IPS-18a (cell line): ENCODE measurements around the gene ATP4B.

ENCODE experiments used
- H3K27ac ChIP-seq: one replicate; pipeline ENCODE4 v1.5.1; 2013; ENCODE audit warnings: low read length
- H3K27me3 ChIP-seq: one replicate; pipeline ENCODE4 v1.6.1; 2013; ENCODE audit warnings: mild to moderate bottlenecking, low read length; ENCODE audit not compliant: control insufficient read depth, insufficient read depth
- H3K36me3 ChIP-seq: one replicate; pipeline ENCODE4 v1.6.1; 2013; ENCODE audit warnings: low read depth, low read length; ENCODE audit not compliant: control insufficient read depth
- H3K4me1 ChIP-seq: one replicate; pipeline ENCODE4 v1.6.1; 2013; ENCODE audit warnings: low read depth, low read length; ENCODE audit not compliant: control insufficient read depth
- H3K4me3 ChIP-seq: one replicate; pipeline ENCODE4 v1.5.1; 2013; ENCODE audit warnings: low read length
- H3K9ac ChIP-seq: one replicate; pipeline ENCODE4 v1.6.1; 2013; ENCODE audit warnings: mild to moderate bottlenecking, low read length, moderate library complexity
- H3K9me3 ChIP-seq: one replicate; pipeline ENCODE4 v1.6.1; 2013; ENCODE audit warnings: low read depth, low read length; ENCODE audit not compliant: control insufficient read depth

ATP4B gene

DNA sequence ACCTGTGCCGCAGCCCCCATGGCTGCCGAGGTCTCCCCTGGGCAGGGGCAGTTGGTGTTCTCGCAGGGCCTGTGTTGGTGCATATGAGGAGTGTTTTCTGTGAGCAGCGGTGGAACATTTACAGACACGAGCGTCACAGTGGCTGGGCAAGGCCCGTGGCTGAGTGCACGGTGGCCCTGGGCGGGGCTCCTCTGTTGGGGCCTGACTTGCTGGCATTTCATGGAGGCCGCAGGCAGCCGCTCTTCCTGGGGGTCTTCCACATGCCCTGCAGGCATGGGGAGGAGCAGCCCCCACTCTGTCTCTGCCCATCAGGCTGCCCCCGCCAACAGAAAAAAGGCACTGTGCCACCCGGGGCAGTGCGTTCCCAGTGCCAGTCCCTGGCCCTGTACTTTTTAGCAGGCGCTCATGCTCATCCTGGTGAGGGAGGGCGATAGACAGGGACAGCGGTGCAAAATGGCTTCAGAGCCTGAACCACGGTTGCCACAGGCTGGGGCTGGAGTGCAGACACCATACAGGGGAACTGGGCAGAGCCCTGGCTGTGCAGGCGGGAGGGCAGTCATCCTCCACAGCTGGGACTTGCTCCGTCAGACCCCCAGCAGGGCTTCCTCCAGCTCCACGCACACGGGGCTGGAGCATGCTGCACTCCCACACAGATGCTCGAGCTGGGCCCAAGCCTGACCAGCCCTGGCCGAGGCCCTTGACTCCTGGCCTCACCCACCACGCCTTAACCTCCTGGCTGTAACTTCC is 49.9 kb downstream of the ATP4B start:
- Histone ChIP-seq H3K4me3 (no peak overlapping the region), H3K9ac (no peak overlapping the region), H3K27me3 (no peaks in the 10 kb centered on the region), H3K27ac (no peak overlapping the region), H3K9me3 (no peaks in the 10 kb centered on the region), H3K36me3 (peaks cover 18% of the 10 kb centered on the region), H3K4me1 (no peaks in the 10 kb centered on the region)

DNA sequence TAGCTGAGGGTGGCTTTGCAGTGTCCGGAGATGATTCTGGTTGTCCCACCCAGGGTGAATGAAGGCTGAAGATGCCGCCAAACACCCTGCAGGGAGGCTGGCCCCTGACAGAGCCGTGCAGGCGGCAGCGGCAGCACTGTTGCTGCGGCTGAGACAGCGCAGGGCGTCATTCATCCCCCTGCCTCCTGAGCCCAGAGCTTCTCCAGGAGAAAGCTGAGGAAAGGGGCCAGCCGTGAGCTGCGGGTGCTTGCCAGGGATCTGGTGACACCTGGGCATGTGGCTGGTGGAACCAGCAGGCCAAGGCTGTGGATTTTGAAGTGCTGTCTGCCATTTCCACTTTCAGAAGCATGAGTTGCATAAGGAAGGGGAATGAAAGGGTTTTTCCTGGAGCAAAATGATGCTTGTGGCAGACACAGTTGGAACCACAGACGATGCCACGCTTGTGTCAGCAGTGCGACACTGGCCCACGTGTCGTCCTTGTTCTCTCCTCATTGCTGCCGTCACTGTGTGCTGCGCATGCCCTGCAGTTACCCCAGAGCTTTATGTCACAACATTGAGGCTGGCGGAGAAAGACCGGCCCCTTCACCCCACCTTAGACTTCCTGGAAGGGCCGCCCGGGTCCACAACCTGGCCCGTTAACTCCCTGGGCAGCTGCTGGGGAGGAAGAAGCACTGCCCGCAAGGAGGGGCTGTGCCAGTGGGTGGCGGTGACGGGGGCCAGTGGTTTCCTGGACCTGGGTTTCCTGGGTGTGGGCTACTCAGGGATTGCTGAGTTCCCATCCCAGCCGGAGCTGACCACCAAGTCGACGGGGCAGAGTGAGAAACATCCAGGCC is 50.7 kb downstream of the ATP4B start:
- Histone ChIP-seq H3K36me3 (peaks cover 16% of the 10 kb centered on the region), H3K9me3 (no peaks in the 10 kb centered on the region), H3K27ac (no peak overlapping the region), H3K9ac (no peak overlapping the region), H3K27me3 (no peaks in the 10 kb centered on the region), H3K4me3 (no peak overlapping the region), H3K4me1 (peaks cover 4% of the 10 kb centered on the region)

DNA sequence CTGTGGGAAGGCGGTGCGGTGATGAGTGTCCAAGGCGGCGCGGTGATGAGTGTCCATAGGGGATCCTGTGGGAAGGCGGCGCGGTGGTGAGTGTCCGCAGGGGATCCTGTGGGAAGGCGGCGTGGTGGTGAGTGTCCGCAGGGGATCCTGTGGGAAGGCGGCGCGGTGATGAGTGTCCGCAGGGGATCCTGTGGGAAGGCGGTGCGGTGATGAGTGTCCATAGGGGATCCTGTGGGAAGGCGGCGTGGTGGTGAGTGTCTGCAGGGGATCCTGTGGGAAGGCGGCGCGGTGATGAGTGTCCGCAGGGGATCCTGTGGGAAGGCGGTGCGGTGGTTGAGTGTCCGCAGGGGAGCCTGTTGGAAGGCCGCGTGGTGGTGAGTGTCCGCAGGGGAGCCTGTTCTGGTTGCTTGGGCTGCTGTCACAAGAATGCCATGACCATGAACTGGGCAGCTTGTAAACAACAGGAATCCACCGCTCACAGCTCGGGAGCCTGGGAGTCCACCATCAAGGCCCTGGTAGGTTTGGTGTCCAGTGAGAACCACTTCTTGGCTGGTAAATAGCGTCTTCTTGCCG is 52.0 kb downstream of the ATP4B start:
- Histone ChIP-seq H3K27ac (no peak overlapping the region), H3K9ac (no peak overlapping the region), H3K4me3 (no peak overlapping the region), H3K36me3 (peaks cover 5% of the 10 kb centered on the region), H3K9me3 (no peaks in the 10 kb centered on the region), H3K4me1 (peaks cover 4% of the 10 kb centered on the region), H3K27me3 (no peaks in the 10 kb centered on the region)

DNA sequence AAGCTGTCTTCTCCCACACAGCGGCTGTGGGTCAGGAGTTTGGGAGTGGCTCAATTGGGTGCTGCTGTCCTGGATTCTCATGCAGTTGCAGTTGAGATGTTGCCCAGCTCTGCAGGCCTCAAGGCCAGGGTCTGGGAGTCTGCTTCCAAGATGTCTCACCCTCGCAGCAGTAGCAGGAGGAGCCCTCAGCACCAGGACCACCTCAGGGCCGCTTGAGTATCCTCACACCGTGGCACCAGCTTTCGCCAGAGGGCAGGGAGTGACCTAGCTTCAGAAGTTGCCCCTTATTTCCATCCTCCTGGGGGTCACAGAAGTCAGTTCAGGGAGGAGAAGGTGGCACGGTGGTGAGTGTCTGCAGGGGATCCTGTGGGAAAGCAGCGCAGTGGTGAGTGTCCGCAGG is 52.5 kb downstream of the ATP4B start:
- H3K36me3 ChIP-seq, result peaks cover 5% of the 10 kb centered on the region
- H3K4me1 ChIP-seq, result peaks cover 4% of the 10 kb centered on the region

DNA sequence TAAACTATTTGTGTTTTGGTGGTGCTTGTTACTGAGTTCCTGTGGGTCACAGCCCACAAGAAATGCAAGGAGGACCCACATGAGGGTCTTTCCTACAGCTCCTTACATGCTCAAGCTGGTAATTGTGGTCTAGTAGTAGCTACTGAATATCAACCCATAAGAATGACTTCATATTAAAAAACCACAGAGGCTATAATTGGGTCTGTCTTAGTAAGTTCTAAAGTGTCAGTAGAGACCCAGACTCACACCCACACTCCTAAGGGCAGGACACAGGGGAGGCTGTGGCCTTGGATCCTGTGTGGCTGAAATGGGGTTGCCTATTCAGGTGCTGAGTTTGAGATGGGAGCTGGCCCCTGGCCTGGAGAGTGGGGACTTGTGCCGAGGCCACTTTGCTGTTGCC is 53.8 kb downstream of the ATP4B start:
- H3K9me3 ChIP-seq, result no peaks in the 10 kb centered on the region
- H3K27me3 ChIP-seq, result no peaks in the 10 kb centered on the region
- H3K36me3 ChIP-seq, result peaks cover 9% of the 10 kb centered on the region
- H3K9ac ChIP-seq, result no peak overlapping the region
- no peak overlapping the region for H3K27ac ChIP-seq
- H3K4me1 ChIP-seq, result peaks cover 4% of the 10 kb centered on the region
- no peak overlapping the region for H3K4me3 ChIP-seq

More for the DNA sequence above, 52.5 kb downstream of the ATP4B start:
- Histone ChIP-seq H3K27ac (no peak overlapping the region), H3K27me3 (no peaks in the 10 kb centered on the region), H3K9me3 (no peaks in the 10 kb centered on the region), H3K4me3 (no peak overlapping the region), H3K9ac (no peak overlapping the region)

DNA sequence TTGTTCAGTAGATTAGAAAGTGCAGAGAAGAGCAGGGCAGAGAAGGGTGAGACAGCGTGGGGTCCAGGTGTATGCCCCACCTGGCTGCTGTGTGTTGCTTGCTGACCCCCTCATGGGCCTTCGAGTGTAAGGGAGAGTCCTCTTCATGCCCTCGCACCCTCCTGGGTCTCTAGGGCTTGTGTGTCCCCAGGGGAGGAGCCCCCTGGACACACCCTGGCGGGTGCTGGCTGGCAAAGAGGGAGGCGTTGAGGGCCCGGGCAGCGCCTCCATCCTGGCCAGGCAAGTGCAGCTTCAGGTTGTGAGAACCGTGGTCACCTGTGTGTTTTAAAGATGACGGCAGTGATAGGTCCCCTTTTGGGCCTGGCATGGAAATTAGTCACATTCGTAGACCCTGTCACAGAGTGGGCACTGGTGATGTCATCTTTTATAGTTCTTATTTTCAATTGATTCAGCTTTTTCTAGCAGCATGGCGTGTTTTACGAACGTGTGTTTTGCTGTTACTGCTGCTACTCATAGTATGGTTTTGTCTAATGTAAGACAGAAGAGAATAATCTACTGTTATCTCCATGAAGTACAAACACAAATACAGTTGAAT is 54.8 kb downstream of the ATP4B start:
- no peak overlapping the region for H3K27ac ChIP-seq
- H3K4me3 ChIP-seq, result no peak overlapping the region
- H3K27me3 ChIP-seq, result no peaks in the 10 kb centered on the region
- H3K4me1 ChIP-seq, result peaks cover 4% of the 10 kb centered on the region
- H3K36me3 ChIP-seq, result peaks cover 9% of the 10 kb centered on the region
- no peaks in the 10 kb centered on the region for H3K9me3 ChIP-seq
- H3K9ac ChIP-seq, result no peak overlapping the region

DNA sequence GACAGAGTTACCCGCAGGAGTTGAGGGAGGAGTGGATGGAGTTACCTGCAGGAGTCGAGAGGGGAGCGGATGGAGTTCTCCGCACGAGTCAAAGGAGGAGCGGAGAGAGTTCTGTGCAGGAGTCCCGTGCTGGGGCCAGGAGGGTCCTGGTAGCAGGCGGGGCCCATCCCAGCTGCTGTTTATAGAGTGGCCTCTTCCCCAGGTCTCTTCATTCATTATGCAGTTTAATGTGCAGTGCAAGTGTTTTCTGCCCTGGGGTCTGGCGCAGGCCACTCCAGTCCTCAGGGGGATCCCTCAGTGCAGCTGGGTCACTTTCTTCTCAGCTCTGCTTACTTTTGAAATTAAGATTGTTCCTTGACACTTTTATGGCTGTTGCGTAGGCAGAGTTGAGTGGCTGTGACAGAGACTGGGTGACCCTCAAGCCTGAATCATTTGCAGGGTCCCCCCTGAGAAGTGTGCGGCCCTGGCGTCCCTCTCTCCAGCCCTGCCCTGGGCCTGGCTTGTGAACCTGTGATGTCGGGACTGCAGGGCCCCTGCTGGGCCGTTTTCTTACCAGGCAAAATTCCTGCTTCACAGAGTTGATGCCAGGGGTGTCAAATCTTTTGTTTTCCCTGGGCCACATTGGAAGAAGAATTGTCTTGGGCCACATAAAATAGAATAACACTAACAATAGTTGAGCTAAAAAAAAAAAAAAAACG is 55.6 kb downstream of the ATP4B start:
- Histone ChIP-seq H3K36me3 (peaks cover 9% of the 10 kb centered on the region), H3K4me3 (no peak overlapping the region)

DNA sequence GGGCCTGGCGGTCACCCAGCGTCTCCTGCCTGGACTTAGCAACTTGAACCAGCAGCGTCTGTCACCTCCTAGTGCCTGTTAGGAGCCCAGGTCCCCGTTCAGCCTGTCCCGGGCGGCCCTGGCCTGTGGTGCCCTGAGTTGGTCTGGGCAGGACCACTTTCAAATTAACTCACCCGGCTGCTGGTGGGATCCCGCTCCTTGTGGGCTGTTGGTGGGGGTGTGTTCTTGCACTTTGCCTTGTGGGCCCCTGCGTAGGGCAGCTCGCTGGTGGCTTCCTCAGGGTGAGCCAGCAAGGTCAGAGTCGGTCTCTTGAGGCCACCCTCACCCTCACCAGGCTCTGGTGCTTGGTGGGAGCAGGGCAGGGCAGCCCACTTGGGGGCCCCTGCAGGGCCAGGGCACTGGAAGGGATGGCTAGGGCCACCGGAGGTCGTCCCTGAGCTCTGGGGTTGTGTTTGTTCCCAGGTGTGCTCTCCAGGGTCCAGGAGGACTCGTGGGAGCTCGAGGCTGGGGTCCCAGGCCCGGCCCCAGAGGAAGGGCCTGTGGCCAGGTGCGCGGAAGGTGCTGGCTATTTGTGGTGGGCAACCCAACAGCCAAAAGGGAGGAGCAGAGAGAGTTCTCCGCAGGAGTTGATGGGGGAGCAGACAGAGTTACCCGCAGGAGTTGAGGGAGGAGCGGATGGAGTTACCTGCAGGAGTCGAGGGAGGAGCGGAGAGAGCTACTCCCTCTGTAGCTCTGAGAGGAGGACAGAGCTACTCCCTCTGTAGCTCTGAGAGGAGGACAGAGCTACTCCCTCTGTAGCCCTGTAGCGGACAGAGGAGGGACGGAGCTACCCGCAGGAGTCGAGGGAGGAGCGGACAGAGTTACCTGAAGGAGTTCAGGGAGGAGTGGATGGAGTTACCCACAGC is 56.6 kb downstream of the ATP4B start:
- Histone ChIP-seq H3K36me3 (peaks cover 11% of the 10 kb centered on the region), H3K27me3 (no peaks in the 10 kb centered on the region), H3K4me1 (peaks cover 4% of the 10 kb centered on the region), H3K9ac (no peak overlapping the region), H3K4me3 (no peak overlapping the region), H3K27ac (no peak overlapping the region), H3K9me3 (no peaks in the 10 kb centered on the region)

More for the DNA sequence above, 55.6 kb downstream of the ATP4B start:
- no peak overlapping the region for H3K27ac ChIP-seq
- no peak overlapping the region for H3K9ac ChIP-seq
- H3K9me3 ChIP-seq, result no peaks in the 10 kb centered on the region
- H3K4me1 ChIP-seq, result peaks cover 4% of the 10 kb centered on the region
- H3K27me3 ChIP-seq, result no peaks in the 10 kb centered on the region

DNA sequence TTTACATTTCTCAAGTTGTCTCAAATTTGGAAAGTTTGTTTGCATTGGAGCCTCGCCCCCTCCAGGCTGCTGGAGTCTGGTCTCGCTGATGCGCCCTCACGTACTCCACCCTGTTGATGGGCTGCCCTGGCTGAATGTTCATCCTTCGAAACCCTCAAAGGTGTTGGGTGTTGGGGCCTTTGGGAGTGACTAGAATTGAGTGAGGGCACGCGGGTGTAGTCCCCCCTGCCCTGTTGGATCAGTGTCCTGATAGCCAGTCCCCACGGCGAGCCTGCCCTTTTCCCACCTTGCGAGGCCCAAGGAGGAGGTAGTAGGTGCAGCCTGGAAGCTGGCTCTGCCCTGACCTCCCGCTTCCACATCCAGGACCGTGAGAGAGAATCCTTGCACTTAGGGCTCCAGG is 58.6 kb downstream of the ATP4B start:
- Histone ChIP-seq H3K27me3 (no peaks in the 10 kb centered on the region), H3K9me3 (no peaks in the 10 kb centered on the region), H3K4me1 (peaks cover 4% of the 10 kb centered on the region), H3K36me3 (peaks cover 14% of the 10 kb centered on the region), H3K27ac (no peak overlapping the region), H3K9ac (no peak overlapping the region), H3K4me3 (no peak overlapping the region)
